A673 (cell line): ENCODE measurements around the gene DPH1. TPM values are rescaled to one million over a fixed set of nuclear protein-coding genes. Genes with fewer than 3 reads are reported as not detected.

Experiments
- BruUV-seq: library from RNA; stranded (reverse); fragments of 400-500 nt; replicated peaks from 2 replicates; lab custom pipeline; 2021; lab: Mats Ljungman, UMichigan
- CTCF ChIA-PET: fragments of 300-600 bp; sonication (Branson Sonifier 250); formaldehyde crosslinking; loops from one replicate; lab custom pipeline; 2022; ENCODE audit warnings: antibody characterized with exemption; lab: Charles Lee
- POLR2A ChIA-PET: fragments of 300-600 bp; sonication (Branson Sonifier 250); formaldehyde crosslinking; loops from one replicate; lab custom pipeline; 2022; ENCODE audit warnings: antibody characterized with exemption; ENCODE audit not compliant: low non-redundant PET; lab: Charles Lee
- DNase-seq: peaks from one replicate; pipeline ENCODE4 v3.0.0-alpha.2; 2015; ENCODE audit warnings: low spot score
- H3K27ac ChIP-seq: fragments of 200-600 bp; sonication (generic); 2 replicates; pipeline ENCODE4 v1.5.1; 2016; ENCODE audit warnings: mixed run types, low read depth, mild to moderate bottlenecking, mixed read lengths, antibody characterized with exemption, low read length; ENCODE audit not compliant: poor library complexity, severe bottlenecking
- H3K27me3 ChIP-seq: fragments of 200-600 bp; sonication (generic); replicated peaks from 2 replicates; pipeline ENCODE4 v1.6.1; 2017; ENCODE audit warnings: mixed run types, low read depth, mild to moderate bottlenecking, mixed read lengths, antibody characterized with exemption, low read length; ENCODE audit not compliant: insufficient read depth, poor library complexity
- H3K36me3 ChIP-seq: fragments of 200-600 bp; sonication (generic); 2 replicates; pipeline ENCODE4 v1.6.1; 2016; ENCODE audit warnings: mixed run types, mild to moderate bottlenecking, mixed read lengths, antibody characterized with exemption, low read length; ENCODE audit not compliant: insufficient read depth, poor library complexity, severe bottlenecking
- H3K4me1 ChIP-seq: fragments of 200-600 bp; sonication (generic); 2 replicates; pipeline ENCODE4 v1.6.1; 2017; ENCODE audit warnings: mixed run types, mild to moderate bottlenecking, mixed read lengths, antibody characterized with exemption, low read length; ENCODE audit not compliant: insufficient read depth, poor library complexity, severe bottlenecking
- H3K4me3 ChIP-seq: fragments of 200-600 bp; sonication (generic); 2 replicates; pipeline ENCODE4 v1.5.1; 2016; ENCODE audit warnings: low read depth, mixed run types, mild to moderate bottlenecking, mixed read lengths, low read length; ENCODE audit not compliant: poor library complexity, severe bottlenecking
- H3K9me3 ChIP-seq: fragments of 200-600 bp; sonication (generic); 2 replicates; pipeline ENCODE4 v1.6.1; 2016; ENCODE audit warnings: mixed run types, low read depth, mild to moderate bottlenecking, mixed read lengths, antibody characterized with exemption, low read length; ENCODE audit not compliant: poor library complexity, severe bottlenecking
- EZH2 ChIP-seq: fragments of 200-600 bp; sonication (generic); IDR thresholded peaks from 2 replicates; pipeline ENCODE4 v1.6.1; 2017; ENCODE audit warnings: borderline replicate concordance, low read depth, mild to moderate bottlenecking, mixed read lengths, antibody characterized with exemption, low read length; ENCODE audit not compliant: poor library complexity, severe bottlenecking
- intact Hi-C: fragments of 100-400 bp; cut with micrococcal nuclease; formaldehyde crosslinking; loops from one replicate; pipeline ENCODE4 v1.10.0; 2022; ENCODE audit not compliant: unreplicated experiment
- total RNA-seq: library from RNA; stranded (reverse); gene quantifications from 2 replicates; pipeline ENCODE4 v1.2.3, GENCODE V29; 2021
- TF ChIP-seq, protein P1 (sequence below): fragments of 300-800, 200-600 bp; sonication (generic); conservative IDR thresholded peaks from 2 replicates; pipeline ENCODE4 v1.5.1; 2017; ENCODE audit warnings: low read depth, mild to moderate bottlenecking, antibody characterized with exemption, low read length, moderate library complexity, mixed read lengths

The DPH1 gene
- total RNA-seq, 1 experiment from 2014 or later: 51.1 TPM

DNA sequence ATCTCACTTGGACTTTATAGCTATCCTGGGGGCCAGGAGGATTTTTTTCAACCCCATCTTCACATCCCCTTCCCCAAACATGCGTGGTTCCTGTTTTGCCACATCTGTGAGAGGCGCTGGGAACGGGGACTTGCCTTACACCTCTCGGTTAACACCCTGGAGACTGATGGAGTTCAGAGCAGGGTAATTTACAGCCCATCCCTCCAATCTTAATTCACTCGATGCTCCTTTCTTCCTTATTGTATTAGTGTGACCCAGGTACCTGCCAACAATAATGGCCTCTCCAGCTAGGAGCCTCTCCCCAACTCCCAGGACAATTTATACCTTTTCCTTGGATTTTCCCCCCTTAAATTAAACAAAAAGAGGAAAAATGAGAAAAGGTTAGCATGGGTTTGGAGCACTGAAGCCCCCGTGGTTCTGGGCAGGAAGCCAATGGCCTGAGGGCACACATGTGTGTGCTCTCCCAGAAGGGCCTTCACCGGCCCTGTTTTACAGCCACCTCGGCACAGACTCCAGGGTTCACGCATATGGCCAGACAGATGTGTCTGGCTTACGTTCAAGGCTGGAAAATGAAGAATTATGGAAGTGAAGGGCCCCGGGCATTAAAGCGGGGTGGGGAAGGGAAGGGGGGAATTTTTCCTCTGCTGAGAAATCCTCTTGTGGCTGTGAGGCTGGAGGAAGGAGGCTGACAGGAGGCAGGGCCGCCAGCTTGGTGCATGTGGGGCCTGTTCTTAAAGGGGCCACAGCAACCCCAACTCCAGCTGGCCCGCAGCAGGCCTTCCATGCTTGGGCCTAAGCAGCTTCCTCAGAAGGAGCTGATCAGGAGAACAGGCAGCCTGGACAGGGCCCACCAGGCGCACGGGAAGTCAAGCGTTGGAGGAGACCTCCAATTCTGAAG, 46.4 kb downstream of the DPH1 start:
- Histone ChIP-seq H3K4me3 (no peak overlapping the region), H3K27me3 (no peaks in the 10 kb centered on the region), H3K4me1 (no peaks in the 10 kb centered on the region), H3K27ac (no peak overlapping the region), H3K9me3 (no peaks in the 10 kb centered on the region), H3K36me3 (peaks cover 7% of the 10 kb centered on the region)
- intact Hi-C loops: no loop called here
- no TSS peak for BruUV-seq
- ChIA-PET POLR2A (no interaction called here), CTCF (no interaction called here)
- TF ChIP-seq EZH2: no peak
- TF ChIP-seq, protein P1, sequence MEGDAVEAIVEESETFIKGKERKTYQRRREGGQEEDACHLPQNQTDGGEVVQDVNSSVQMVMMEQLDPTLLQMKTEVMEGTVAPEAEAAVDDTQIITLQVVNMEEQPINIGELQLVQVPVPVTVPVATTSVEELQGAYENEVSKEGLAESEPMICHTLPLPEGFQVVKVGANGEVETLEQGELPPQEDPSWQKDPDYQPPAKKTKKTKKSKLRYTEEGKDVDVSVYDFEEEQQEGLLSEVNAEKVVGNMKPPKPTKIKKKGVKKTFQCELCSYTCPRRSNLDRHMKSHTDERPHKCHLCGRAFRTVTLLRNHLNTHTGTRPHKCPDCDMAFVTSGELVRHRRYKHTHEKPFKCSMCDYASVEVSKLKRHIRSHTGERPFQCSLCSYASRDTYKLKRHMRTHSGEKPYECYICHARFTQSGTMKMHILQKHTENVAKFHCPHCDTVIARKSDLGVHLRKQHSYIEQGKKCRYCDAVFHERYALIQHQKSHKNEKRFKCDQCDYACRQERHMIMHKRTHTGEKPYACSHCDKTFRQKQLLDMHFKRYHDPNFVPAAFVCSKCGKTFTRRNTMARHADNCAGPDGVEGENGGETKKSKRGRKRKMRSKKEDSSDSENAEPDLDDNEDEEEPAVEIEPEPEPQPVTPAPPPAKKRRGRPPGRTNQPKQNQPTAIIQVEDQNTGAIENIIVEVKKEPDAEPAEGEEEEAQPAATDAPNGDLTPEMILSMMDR: no peak
- no peak for DNase-seq

DNA sequence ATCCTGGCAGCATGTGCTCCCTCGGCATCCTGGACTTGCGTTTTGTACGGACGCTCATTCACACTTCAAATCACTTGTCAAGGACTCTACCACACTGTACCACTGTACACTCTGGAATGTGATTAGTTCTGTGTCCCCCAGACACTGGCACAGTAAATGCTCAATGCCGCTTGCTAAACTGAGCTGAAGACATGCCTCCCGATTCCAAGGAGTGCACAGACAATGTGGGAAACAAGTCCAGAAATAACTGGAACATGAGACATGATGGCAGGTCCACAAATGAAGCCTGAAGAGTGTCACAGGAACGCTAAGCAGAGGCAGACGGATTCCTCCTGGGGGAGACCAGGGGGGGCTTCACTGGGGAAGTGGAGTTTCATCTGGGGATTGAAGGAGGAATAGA, 47.1 kb downstream of the DPH1 start:
- Histone ChIP-seq H3K4me3 (no peak overlapping the region), H3K36me3 (peaks cover 9% of the 10 kb centered on the region), H3K27ac (no peak overlapping the region), H3K4me1 (no peaks in the 10 kb centered on the region), H3K27me3 (no peaks in the 10 kb centered on the region), H3K9me3 (no peaks in the 10 kb centered on the region)
- BruUV-seq: no TSS peak
- TF ChIP-seq, protein P1: no peak
- no peak for TF ChIP-seq EZH2
- intact Hi-C loops: no loop called here
- DNase-seq: no peak
- ChIA-PET POLR2A (no interaction called here), CTCF (no interaction called here)

DNA sequence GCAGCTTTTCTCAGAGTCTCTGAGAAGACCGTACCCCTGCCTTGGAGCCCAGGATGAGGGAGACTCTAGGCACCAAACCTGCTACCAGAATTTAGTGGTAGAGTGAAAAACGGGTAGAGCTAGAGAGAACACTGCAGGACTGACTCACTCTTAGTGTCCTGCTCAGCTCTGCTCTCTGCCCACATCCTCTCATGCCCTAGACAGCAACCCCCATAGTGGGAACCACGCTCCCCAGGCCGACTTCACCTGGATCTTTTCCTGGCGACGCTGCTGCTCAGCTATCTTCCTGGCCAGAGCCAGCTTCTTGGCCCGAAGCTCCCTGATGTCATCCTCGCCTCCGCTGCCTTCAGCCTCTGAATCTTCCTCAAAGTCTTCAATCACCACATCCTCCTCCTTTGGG, 51.6 kb downstream of the DPH1 start:
- no peaks in the 10 kb centered on the region for H3K9me3 ChIP-seq
- POLR2A ChIA-PET: no interaction called here
- H3K27me3 ChIP-seq: no peaks in the 10 kb centered on the region
- no peak overlapping the region for H3K27ac ChIP-seq
- CTCF ChIA-PET: no interaction called here
- no peak for DNase-seq
- BruUV-seq: no TSS peak
- peaks cover 4% of the 10 kb centered on the region for H3K36me3 ChIP-seq
- no peaks in the 10 kb centered on the region for H3K4me1 ChIP-seq
- intact Hi-C loops: no loop called here
- H3K4me3 ChIP-seq: no peak overlapping the region
- no peak for TF ChIP-seq EZH2
- TF ChIP-seq, protein P1: no peak
